ENCODE data around the gene CCDC134. TPM values are rescaled to one million over a fixed set of nuclear protein-coding genes. Genes with fewer than 3 reads are reported as not detected.

The CCDC134 gene
- total and polyA plus RNA-seq, 2 of the 8 experiments (the other 6 are each of a cell fraction or from before 2014, with no cell fraction given): 7.7 to 20.0 TPM

- Histone ChIP-seq H2AK5ac (ENCODE audit: low read depth, low read length) (no peak overlapping the region), H3K14ac (ENCODE audit: insufficient read length) (no peak overlapping the region), H3K79me1 (ENCODE audit: low read depth, low read length) (peaks cover 3% of the 10 kb centered on the region; the same call in 1 of the 2 replicates), H3K9me3 (ENCODE audit: insufficient read depth in 2 of 2, low read depth in 1 of 2, low read length in 1 of 2) (no peaks in the 10 kb centered on the region), H3K4ac (replicated peaks; ENCODE audit: insufficient read length, low read depth, low read length) (no peak overlapping the region), H2AFZ (ENCODE audit: low read length) (no peak overlapping the region), H3K23me2 (ENCODE audit: low read depth, low read length) (no peaks in the 10 kb centered on the region), H4K5ac (ENCODE audit: insufficient read length, low read depth, low read length) (no peak overlapping the region), H2BK120ac (replicated peaks; ENCODE audit: low read depth, low read length) (no peak overlapping the region), H4K91ac (replicated peaks; ENCODE audit: insufficient read length, low read length) (no peak overlapping the region), H3K27ac (ENCODE audit: low read depth, low read length) (no peak overlapping the region), H2BK5ac (ENCODE audit: low read depth, low read length) (no peak overlapping the region), H2BK12ac (ENCODE audit: low read depth, low read length) (no peak overlapping the region), H4K8ac (ENCODE audit: extremely low read depth, insufficient read depth, low read length) (no peak overlapping the region), H2BK20ac (ENCODE audit: low read length) (no peak overlapping the region), H3K27me3 (replicated peaks in 1 of 4; ENCODE audit: control insufficient read depth in 3 of 4, extremely low read depth in 1 of 4, insufficient read depth in 3 of 4, low read length in 3 of 4) (no peaks in the 10 kb centered on the region; a peak in 1 of 7 replicates), H3K9ac (replicated peaks in 1 of 4; ENCODE audit: extremely low read depth in 1 of 4, low read depth in 3 of 4, low read length in 3 of 4) (no peak overlapping the region), H3K79me2 (ENCODE audit: control insufficient read depth in 1 of 2, insufficient read depth in 2 of 2, low read length in 2 of 2) (no peaks in the 10 kb centered on the region), H3K4me1 (replicated peaks in 1 of 4; ENCODE audit: control insufficient read depth in 3 of 4, insufficient read depth in 4 of 4, low read length in 3 of 4) (no peaks in the 10 kb centered on the region), H3K18ac (ENCODE audit: extremely low read depth, low read length) (no peak overlapping the region), H2BK15ac (ENCODE audit: low read length) (no peak overlapping the region), H3K56ac (replicated peaks; ENCODE audit: insufficient read length, low read depth, low read length) (no peak overlapping the region), H3K4me2 (ENCODE audit: insufficient read depth in 1 of 2, low read depth in 2 of 2, low read length in 2 of 2) (no peak overlapping the region), H3K4me3 (ENCODE audit: extremely low read depth in 1 of 4, insufficient read depth in 2 of 4, low read depth in 3 of 4, low read length in 4 of 4) (no peak overlapping the region), H4K20me1 (replicated peaks in 1 of 2; ENCODE audit: control insufficient read depth in 1 of 2, insufficient read depth in 2 of 2, low read length in 2 of 2) (peaks cover 0 to 9% of the 10 kb centered on the region in 2 experiments), H3K23ac (ENCODE audit: insufficient read length) (no peak overlapping the region), H3K36me3 (ENCODE audit: control insufficient read depth in 2 of 4, insufficient read depth in 4 of 4, low read length in 3 of 4) (peaks cover 0 to 25% (median 7%) of the 10 kb centered on the region in 4 experiments; a peak in 6 of 8 replicates)
- no peak for DNase-seq (ENCODE audit: low read depth in 1 of 2, low spot score in 2 of 2)
- no peak for TF ChIP-seq TCF12 (IDR thresholded peaks at IDR 0.05; ENCODE audit: low read depth, low read length)
- 93% methylated on average over 1 of the region's 1 CpG; no CpG with 5 or more reads in 1 of the 2 experiments for WGBS, 2 experiments (ENCODE audit: extremely low coverage in 1 of 2, insufficient coverage in 1 of 2, insufficient read length in 1 of 2, insufficient replicate concordance in 2 of 2, low coverage in 1 of 2, low lambda C conversion rate in 2 of 2, missing lambda C conversion rate in 1 of 2)
- POLR2A ChIA-PET (ENCODE audit: partially characterized antibody): no interaction called here
- CTCF ChIA-PET (ENCODE audit: partially characterized antibody): interaction anchor here (0.7 kb wide), 1 partner anchor 70 kb away, joined by 3 read pairs; no protein-coding TSS in a partner anchor
- FAIRE-seq: no peak
Observed at GRCh38 chr22:41816241-41816640, 15.8 kb downstream of the CCDC134 start.

All from H1 (cell line).